ENCODE data around the gene PLP2.

DNA sequence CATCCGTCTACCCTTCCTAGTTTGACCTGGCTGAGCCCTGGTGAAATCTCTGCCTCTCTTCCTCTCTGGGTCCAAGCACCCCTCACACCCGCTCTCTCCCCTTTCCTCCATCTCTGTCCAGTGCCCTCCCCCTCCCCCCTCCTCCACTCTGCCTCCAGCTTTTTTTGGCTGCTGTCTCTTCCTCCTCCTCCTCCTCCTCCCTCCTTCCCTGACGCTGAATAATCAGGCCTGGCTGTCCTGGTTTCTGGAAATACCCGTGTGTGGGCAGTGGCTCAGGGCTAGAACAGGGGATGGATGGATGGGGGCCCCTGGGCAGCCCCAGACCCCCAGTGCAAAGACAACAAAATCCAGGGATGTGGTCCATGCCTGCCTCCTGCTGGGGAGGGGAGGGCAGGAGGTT, 33.0 kb downstream of the PLP2 start:
- TF ChIP-seq, protein P1, sequence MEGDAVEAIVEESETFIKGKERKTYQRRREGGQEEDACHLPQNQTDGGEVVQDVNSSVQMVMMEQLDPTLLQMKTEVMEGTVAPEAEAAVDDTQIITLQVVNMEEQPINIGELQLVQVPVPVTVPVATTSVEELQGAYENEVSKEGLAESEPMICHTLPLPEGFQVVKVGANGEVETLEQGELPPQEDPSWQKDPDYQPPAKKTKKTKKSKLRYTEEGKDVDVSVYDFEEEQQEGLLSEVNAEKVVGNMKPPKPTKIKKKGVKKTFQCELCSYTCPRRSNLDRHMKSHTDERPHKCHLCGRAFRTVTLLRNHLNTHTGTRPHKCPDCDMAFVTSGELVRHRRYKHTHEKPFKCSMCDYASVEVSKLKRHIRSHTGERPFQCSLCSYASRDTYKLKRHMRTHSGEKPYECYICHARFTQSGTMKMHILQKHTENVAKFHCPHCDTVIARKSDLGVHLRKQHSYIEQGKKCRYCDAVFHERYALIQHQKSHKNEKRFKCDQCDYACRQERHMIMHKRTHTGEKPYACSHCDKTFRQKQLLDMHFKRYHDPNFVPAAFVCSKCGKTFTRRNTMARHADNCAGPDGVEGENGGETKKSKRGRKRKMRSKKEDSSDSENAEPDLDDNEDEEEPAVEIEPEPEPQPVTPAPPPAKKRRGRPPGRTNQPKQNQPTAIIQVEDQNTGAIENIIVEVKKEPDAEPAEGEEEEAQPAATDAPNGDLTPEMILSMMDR (IDR thresholded peaks at IDR 0.05), result no peak
- TF ChIP-seq POLR2A (IDR thresholded peaks at IDR 0.05), result no peak

All from thyroid gland (tissue), 4 donors.